Right lobe of liver (tissue), 6 donors: ENCODE data around the gene RAB3A. TPM values are rescaled to one million over a fixed set of nuclear protein-coding genes. Genes with fewer than 3 reads are reported as not detected.

ENCODE experiments used
- ATAC-seq, 4 donors: fragments of 200-7000 bp; cut with Tn5 transposase; one replicate each; pipeline ENCODE4 v1.9.1; 2020; ENCODE audit warnings: mild to moderate bottlenecking in 4 of 4, moderate library complexity in 4 of 4
- DNase-seq, 3 donors: peaks; one replicate each; pipeline ENCODE4 v3.0.0-alpha.2; 2020
- H3K27ac ChIP-seq, 3 donors: fragments of 200-600 bp; one replicate each; pipeline ENCODE4 v1.8.0; 2022
- H3K27me3 ChIP-seq, 2 donors: fragments of 200-600 bp; one replicate each; pipeline ENCODE4 v1.8.0; 2022
- H3K36me3 ChIP-seq, 4 donors: fragments of 200-600 bp; sonication (generic) in 1 of 4; one replicate each; pipeline versions ENCODE4 v1.5.1 to v1.8.0; 2017 to 2022; ENCODE audit warnings: control low read depth in 1 of 4
- H3K4me1 ChIP-seq, 4 donors: fragments of 200-600 bp; sonication (generic) in 1 of 4; one replicate each; pipeline versions ENCODE4 v1.5.1 to v1.8.0; 2017 to 2022; ENCODE audit warnings: control low read depth in 1 of 4
- H3K4me3 ChIP-seq, 3 donors: fragments of 200-600 bp; one replicate each; pipeline ENCODE4 v1.8.0; 2022
- H3K9me3 ChIP-seq, 4 donors: fragments of 200-600 bp; sonication (generic) in 1 of 4; one replicate each; pipeline versions ENCODE4 v1.5.1 to v1.8.0; 2017 to 2022; ENCODE audit warnings: control low read depth in 1 of 4
- POLR2A ChIP-seq: fragments of 450-650 bp; IDR thresholded peaks from one replicate; pipeline ENCODE4 v1.6.1; 2017; ENCODE audit warnings: antibody characterized with exemption, mild to moderate bottlenecking
- WGBS: methylation state at CpG from one replicate; pipeline ENCODE4 v1.1.6; 2018; ENCODE audit warnings: low coverage, low lambda C conversion rate; ENCODE audit not compliant: insufficient coverage; ENCODE audit errors: missing lambda C conversion rate; 5-methylcytosine and 5-hydroxymethylcytosine counted together
- intact Hi-C, 2 donors: fragments of 100-400 bp; cut with DNase I; formaldehyde crosslinking; loops; one replicate each; pipeline versions ENCODE4 v1.11.2 to v1.14.1; 2022
- total RNA-seq, 6 experiments: library from RNA; depleted of rRNA in 2 of 6; stranded (reverse); fragments of >200 nt in 2 of 6; fragmentation: NEBNext Ultra II Directional in 3 of 6; extraction: Animal tissue kit (Norgen Biotek cat#: 25700) in 3 of 6; gene quantifications; one replicate each; pipeline versions ENCODE4 v1.1.0 to v1.2.4, GENCODE V29; 2016 to 2023
- TF ChIP-seq, protein P1 (sequence below), 4 donors: fragments of 200-600 bp in 3 of 4; fragments of 450-650 bp in 1 of 4; IDR thresholded peaks; one replicate each; pipeline versions ENCODE4 v1.5.1 to v1.8.0; 2016 to 2022; ENCODE audit warnings: antibody characterized with exemption in 4 of 4, mild to moderate bottlenecking in 2 of 4
- donor health status: DM: no; HTN: yes; CAD: no.
- donor health status: DM: no; HTN: no; CAD: no.
- donor health status: DM: no; HTN: no; CAD: no.
- donor health status: DM: no; HTN: yes; CAD: no.
- donor health status: DM: no; HTN: yes; CAD: no.

RAB3A gene
- total RNA-seq, 6 experiments from 2014 or later = 0.81 to 2.6 (median 1.4) TPM

DNA sequence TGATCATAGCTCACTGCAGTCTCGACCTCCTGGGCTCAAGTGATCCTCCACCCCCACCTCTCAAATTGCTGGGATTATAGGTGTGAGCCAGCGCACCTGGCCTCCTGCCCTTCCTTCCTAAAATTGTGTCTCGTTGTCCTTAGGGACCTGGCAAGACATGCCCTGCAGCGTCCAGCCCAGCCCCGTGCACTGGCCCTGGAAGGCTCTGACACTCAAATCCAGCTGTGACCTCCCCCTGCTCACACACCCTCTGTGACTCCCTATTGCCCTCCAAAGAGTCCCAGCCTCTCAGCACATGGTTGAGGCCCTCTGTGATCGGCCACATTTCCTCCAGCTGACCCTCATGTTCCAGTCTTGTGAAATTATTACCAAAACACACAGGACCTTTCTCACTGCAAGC lies 5.9 kb downstream of the RAB3A start:
- Histone ChIP-seq H3K36me3 (peaks cover 0 to 7% (median 1%) of the 10 kb centered on the region in 4 donors), H3K9me3 (no peaks in the 10 kb centered on the region), H3K4me3 (no peak overlapping the region), H3K27ac (no peak overlapping the region), H3K27me3 (no peaks in the 10 kb centered on the region), H3K4me1 (peaks cover 0 to 10% (median 2%) of the 10 kb centered on the region in 4 donors)
- WGBS = 77% methylated on average over 2 of the region's 6 CpGs
- intact Hi-C loops = no loop called here
- DNase-seq = no peak
- no peak for ATAC-seq
- TF ChIP-seq POLR2A = no peak
- TF ChIP-seq, protein P1, sequence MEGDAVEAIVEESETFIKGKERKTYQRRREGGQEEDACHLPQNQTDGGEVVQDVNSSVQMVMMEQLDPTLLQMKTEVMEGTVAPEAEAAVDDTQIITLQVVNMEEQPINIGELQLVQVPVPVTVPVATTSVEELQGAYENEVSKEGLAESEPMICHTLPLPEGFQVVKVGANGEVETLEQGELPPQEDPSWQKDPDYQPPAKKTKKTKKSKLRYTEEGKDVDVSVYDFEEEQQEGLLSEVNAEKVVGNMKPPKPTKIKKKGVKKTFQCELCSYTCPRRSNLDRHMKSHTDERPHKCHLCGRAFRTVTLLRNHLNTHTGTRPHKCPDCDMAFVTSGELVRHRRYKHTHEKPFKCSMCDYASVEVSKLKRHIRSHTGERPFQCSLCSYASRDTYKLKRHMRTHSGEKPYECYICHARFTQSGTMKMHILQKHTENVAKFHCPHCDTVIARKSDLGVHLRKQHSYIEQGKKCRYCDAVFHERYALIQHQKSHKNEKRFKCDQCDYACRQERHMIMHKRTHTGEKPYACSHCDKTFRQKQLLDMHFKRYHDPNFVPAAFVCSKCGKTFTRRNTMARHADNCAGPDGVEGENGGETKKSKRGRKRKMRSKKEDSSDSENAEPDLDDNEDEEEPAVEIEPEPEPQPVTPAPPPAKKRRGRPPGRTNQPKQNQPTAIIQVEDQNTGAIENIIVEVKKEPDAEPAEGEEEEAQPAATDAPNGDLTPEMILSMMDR (IDR thresholded peaks at IDR 0.05) = no peak

DNA sequence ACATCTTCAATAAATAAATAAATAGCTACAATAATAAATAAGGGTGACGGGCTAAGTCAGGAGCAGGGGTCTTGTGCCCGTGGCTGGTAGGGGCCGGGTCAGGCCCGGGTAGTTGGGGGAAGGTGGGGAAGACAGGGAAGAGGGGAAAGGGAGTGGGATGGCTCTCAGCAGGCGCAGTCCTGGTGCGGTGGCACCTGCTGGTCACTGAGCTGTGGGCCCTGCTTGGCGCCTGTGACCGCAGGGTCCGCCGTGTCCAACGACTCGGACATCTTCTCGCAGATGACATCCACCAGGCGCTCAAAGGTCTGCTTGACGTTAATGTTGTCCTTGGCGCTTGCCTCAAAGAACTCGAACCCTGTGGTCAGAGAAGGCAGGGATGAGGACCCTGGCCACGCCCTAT lies 6.5 kb downstream of the RAB3A start:
- Histone ChIP-seq H3K27me3 (no peaks in the 10 kb centered on the region), H3K27ac (no peak overlapping the region), H3K9me3 (no peaks in the 10 kb centered on the region), H3K4me3 (no peak overlapping the region), H3K36me3 (peaks cover 0 to 7% (median 1%) of the 10 kb centered on the region in 4 donors), H3K4me1 (peaks cover 0 to 8% (median 2%) of the 10 kb centered on the region in 4 donors)
- 83% methylated on average over 7 of the region's 18 CpGs for WGBS
- no peak for ATAC-seq
- intact Hi-C loops = no loop called here
- no peak for DNase-seq
- no peak for TF ChIP-seq POLR2A
- TF ChIP-seq, protein P1 (IDR thresholded peaks at IDR 0.05) = no peak

DNA sequence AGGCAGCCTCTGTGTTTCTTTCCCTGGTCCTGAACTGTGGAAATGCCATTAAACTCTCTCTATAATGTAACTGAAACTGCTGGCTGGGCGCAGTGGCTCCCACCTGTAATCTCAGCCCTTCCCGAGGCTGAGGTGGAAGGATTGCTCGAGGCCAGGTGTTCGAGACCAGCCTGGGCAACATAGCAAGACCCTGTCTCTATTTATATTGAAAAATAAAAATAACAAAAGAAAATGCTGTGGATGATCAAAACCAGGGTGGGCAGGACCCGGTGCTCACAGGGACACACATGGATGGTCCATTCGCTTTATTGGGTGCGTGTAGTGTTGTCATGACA lies 7.4 kb downstream of the RAB3A start:
- Histone ChIP-seq H3K27me3 (no peaks in the 10 kb centered on the region), H3K9me3 (no peaks in the 10 kb centered on the region), H3K4me1 (peaks cover 0 to 8% (median 2%) of the 10 kb centered on the region in 4 donors), H3K36me3 (peaks cover 0 to 7% (median 1%) of the 10 kb centered on the region in 4 donors), H3K4me3 (no peak overlapping the region), H3K27ac (no peak overlapping the region)
- WGBS = 86% methylated on average over 7 of the region's 7 CpGs
- ATAC-seq = no peak
- intact Hi-C loops = no loop called here
- no peak for DNase-seq
- TF ChIP-seq POLR2A = no peak
- TF ChIP-seq, protein P1 (IDR thresholded peaks at IDR 0.05) = no peak

DNA sequence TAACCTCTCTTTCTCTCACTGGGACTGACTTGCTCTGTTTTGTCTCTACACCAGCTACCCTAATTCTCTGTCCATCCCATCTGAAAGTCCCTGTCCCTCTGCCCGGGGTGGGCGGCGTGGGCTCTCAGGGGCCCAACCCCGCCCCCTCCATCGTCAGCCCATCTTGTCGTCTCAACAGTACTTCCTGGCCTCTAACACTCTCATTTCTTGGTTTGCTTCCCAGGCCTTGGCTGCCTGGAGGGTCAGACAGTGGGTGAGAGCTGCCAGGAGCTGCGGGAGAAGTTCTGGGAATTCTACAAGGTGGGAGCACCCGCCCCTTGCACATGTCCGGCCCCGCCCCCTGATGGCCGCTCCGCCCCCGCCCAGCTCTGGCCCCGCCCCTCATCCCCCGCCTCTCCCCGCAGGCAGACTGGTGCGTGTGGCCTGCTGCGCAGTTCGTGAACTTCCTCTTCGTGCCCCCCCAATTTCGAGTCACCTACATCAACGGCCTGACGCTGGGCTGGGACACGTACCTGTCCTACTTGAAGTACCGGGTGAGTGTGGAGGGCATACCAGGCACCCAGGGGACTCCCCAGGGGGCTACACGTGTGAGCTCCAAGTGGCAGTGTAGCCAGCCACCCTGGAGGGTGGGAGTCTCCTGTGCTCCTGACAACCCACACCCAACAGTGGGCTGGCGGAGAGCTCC lies 9.1 kb downstream of the RAB3A start:
- Histone ChIP-seq H3K36me3 (peaks cover 0 to 2% (median under 1%) of the 10 kb centered on the region in 4 donors), H3K27ac (no peak overlapping the region), H3K27me3 (no peaks in the 10 kb centered on the region), H3K9me3 (no peaks in the 10 kb centered on the region), H3K4me1 (peaks cover 0 to 8% (median 2%) of the 10 kb centered on the region in 4 donors), H3K4me3 (no peak overlapping the region)
- ATAC-seq (no peak), DNase-seq (peak in 2 of 3 donors; percentile 48 to 59)
- TF ChIP-seq, protein P1 (IDR thresholded peaks at IDR 0.05) = no peak
- no peak for TF ChIP-seq POLR2A
- 63% methylated on average over 6 of the region's 27 CpGs for WGBS
- intact Hi-C loops = no loop called here
